HG02623 (cell line): ENCODE data around the gene USH2A.

Source experiments
- ATAC-seq: cut with Tn5 transposase; IDR thresholded peaks from one replicate; pipeline ENCODE4 v1.9.1; 2021; ENCODE audit warnings: moderate library complexity; ENCODE audit not compliant: unreplicated experiment

Gene USH2A

GRCh38 chr1:215797859-215798258 is 625.4 kb downstream of the USH2A start:
- ATAC-seq: no peak

DNA sequence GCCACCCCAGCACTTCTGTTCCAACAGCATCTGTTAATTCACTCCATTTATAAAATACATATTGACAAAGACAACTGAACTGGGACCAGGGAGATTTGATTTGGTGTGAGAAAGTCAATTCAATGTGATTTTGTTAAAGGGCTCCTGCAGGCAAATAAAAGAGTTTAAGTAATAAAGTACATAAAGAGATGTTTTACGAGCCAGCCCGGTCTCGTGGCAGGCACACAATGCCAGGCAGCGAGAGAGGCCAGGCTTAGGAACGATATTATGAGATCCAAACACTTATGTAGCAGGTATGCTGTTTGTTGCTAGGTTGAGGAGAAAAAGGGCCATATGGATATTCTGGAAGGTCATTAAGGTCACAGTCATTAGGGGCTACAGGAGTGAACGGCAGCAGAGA is 629.1 kb downstream of the USH2A start:
- ATAC-seq: no peak

- ATAC-seq: no peak
Observed at GRCh38 chr1:215793180-215793579, 630.1 kb downstream of the USH2A start.

DNA sequence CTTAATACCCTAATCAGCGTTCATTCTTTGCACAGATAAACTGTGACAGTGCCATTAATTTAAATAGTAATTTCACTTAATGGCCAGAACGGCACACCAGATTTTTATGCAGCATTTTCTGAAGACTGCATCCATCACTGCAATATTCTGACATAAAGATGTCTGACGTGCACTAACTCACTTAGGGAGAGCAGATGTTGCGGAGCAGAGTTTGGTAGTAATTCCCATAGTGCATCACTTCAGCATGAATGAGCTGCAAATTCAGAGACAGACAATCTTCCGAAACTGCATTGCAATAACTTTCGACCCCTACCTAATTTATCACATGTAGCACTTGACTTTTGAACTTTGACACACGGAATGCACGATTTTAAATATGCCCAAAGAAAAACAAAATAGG is 630.8 kb downstream of the USH2A start:
- no peak for ATAC-seq

DNA sequence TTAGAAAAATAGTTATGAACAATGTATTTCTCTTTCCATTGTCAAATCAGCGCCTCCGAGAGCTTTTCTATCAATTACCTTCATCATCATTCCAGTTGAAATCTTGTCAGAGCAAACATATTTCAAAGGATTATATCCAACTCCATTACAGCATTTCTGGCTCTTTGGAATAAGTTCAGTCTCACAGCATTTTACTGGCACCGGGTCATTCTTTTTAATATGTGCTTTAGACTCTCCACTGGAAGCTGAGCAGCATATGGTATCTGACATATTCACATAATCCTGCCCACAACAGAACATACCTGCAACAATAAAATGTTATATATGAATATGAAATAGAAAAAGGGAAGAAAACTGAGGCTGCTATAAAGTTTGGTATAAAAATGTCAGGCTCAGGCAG is 633.3 kb downstream of the USH2A start:
- no peak for ATAC-seq

GRCh38 chr1:215786997-215787396 is 636.3 kb downstream of the USH2A start:
- ATAC-seq: no peak

DNA sequence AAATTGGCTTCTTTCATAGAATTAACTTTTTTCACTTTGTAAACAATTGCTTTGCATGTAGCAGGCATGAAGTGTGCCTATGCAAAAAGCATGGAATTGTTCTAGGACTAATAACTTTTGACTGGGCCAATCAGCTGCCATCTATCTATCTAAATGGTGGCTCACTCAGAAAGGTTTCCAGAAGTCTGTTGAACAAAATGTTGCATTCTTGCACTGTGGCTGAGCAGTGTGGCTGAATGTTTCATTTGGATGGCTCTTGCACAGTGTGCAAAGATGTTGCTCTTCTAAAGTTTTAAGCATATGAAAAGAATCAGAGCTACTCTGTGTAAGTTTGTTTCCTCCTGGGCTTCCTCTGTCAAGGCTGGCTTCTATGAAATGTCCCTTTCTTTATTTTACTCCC is 642.6 kb downstream of the USH2A start:
- ATAC-seq: no peak

- no peak for ATAC-seq
Observed at GRCh38 chr1:215780139-215780538, 643.1 kb downstream of the USH2A start.

DNA sequence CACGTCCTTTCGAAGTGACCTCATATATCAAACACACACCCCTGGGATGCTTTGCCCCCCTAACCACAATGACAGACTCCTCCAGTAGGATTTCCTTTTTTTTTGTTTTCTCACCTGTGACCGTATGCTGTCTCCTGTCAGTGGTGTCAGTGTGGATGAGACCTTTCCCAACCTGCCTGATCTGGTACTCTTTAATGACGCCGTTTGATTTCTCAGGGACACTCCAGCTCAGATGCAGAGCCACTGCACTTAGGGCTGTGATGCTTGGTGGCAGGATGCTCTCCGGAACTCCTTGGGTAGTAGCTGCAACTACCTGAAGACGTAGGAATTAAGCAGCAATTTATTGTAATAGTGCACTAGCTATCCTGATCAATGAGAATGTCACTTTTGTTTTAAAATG is 643.5 kb downstream of the USH2A start:
- no peak for ATAC-seq

- ATAC-seq: no peak
Observed at GRCh38 chr1:215777370-215777925, 645.8 kb downstream of the USH2A start.

DNA sequence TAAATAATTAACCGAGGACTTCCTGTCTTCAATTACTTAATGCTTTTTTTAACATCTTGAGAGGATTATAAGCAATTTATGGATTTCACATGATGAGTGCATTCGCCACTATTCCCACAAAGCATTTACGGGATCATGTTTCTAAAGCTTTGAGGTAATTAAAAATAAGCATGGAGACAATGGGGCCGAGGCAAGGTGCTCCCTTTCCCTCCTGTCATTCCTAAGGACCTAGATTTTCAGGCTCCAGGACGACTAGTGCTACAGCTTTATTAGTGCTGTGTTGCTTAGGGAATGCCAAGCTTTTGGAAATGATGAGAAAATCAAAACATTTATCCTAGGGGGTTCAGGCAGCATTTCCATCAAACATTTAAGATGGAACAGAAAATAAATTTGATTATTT is 646.9 kb downstream of the USH2A start:
- no peak for ATAC-seq

DNA sequence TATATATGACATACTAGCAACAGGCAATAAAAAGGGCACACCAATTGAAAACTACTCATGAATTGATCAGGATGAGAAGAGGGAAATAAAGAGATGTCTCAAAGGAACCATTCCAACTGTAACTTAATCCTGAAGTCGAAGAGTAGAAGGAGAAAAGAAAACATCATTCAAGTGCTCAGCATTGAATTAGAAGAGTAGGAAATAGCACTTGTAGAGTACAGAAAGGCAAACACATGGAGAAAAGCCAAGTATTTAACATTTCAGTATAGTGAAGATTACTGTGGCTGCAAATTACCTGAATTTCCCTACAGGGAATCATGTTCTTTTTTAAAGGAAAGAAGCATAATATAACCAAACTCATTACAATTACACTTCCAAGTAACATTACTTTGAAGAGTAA is 651.1 kb downstream of the USH2A start:
- no peak for ATAC-seq

- ATAC-seq: no peak
Observed at GRCh38 chr1:215768303-215768702, 654.9 kb downstream of the USH2A start.

DNA sequence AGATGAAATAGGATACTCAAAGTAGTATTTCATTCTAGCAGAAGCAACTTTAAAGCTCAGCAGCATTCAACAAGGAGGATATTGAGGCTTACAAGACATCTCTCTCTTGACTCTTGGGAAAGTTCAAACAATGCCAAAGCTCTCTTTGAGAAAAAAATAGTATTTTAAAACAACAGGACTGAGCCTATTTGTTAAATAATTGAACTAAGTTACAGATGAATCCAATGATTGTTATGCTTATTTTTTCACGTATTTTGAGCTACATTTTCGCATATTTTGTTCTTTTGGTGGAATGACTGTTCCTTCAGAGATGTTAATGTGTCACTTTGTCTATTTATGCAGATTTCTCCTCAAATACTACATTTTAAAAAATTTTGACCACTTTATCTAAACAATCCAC is 655.5 kb downstream of the USH2A start:
- no peak for ATAC-seq

DNA sequence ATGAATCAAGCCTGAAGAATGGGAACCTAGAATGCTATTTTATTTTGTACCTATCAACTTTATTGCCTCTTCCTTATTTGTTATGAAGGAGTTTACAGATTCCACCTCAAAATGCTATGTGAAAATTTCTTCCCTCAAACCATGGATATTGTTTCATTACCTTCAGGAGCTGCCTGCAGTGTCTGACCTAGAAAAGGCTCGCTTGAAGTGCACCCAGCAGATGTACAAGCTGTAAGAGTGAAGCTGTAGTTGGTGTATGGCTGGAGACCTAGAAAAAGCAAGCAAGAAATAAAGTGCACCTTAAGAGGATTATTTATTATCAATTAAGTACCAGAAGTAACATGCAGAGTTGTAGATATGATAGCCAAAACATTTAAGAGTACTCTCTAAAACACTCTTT is 656.7 kb downstream of the USH2A start:
- no peak for ATAC-seq

- no peak for ATAC-seq
Observed at GRCh38 chr1:215765833-215766232, 657.4 kb downstream of the USH2A start.

DNA sequence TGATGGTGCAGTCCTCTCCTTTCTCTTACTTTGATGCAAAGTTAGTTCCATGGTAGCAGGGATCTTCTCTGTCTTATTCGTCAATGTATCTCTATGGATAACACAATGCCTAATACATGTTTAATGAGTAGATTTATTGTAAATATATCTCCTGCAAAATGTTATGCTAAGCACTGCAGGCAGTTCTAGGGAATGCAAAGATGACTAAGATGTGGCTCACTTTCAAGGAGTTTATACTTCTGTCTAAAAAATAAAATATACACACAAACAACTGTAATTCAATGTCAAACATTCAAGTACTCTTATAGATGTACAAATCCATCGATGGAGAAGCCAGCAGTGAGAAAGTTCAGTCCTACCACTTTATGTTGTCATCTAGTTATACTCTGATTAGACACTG is 661.8 kb downstream of the USH2A start:
- no peak for ATAC-seq

DNA sequence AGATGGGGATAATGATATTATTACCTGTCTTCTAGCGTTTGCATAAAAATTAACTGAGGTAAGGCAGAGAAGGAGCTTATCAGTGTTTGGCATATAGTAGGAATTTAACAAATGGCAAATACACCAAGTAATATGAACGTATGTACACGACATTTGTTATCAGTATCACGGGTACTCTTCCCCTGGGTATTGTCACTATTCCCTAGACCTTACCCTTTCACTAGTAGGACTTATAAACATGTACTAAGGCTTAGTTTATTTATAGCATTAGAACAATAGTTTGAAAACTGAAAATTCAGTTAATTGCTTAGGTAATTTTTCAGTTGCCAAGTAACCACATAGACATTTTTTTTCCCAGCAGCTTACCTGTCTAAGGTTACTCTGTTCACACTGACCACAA is 669.1 kb downstream of the USH2A start:
- no peak for ATAC-seq

DNA sequence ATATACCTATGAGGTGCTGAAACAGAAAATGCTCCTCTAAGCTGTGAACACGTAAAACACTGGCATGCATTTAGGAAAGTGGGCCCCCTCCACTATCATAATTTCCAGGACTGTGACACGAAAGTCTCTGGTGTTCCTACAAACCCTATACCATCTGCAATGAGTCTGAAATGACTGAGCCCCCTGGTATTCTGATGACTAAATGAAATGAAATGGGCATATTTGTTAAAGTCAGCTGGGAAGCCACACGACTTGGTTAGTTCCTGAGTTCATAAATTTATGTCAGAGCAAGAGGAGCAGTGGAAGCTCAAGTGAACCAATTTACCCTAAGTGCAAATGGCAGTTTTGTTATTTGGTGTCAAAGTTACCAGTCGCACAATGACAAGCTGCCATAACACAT is 673.8 kb downstream of the USH2A start:
- no peak for ATAC-seq

DNA sequence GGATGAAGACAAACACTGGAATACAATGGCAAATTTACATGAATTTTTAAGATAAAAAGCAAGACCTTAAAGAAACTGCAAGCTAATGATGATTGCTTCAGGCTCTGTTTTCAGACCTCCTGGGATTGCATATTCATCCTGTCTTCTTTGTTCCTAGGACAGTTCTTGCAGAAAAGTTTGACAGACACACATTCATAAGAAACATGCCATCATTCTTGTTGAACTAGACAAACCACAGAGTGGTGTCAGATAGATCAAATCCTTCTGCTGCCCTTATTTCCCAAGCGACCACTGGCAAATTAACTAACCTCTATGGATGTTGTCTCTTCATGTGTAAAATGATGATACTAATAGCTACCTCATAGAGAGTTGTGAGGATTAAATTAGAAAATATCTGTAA is 674.8 kb downstream of the USH2A start:
- ATAC-seq: no peak

GRCh38 chr1:215744419-215744818 is 678.8 kb downstream of the USH2A start:
- no peak for ATAC-seq

- no peak for ATAC-seq
Observed at GRCh38 chr1:215739025-215739424, 684.2 kb downstream of the USH2A start.

GRCh38 chr1:215731699-215732098 is 691.5 kb downstream of the USH2A start:
- ATAC-seq: no peak

GRCh38 chr1:215730600-215730999 is 692.6 kb downstream of the USH2A start:
- ATAC-seq: no peak
